GM18907 (cell line): ENCODE data around the gene KIF4B.
"Not testable (repeated sequence)": the region's sequence is repeated elsewhere in the genome, so short reads cannot be mapped to it uniquely, and the experiment has no call there.

Source experiments
- ATAC-seq: cut with Tn5 transposase; IDR thresholded peaks from one replicate; pipeline ENCODE4 v1.9.1; 2021; ENCODE audit warnings: mild to moderate bottlenecking, moderate library complexity; ENCODE audit not compliant: unreplicated experiment

KIF4B gene

DNA sequence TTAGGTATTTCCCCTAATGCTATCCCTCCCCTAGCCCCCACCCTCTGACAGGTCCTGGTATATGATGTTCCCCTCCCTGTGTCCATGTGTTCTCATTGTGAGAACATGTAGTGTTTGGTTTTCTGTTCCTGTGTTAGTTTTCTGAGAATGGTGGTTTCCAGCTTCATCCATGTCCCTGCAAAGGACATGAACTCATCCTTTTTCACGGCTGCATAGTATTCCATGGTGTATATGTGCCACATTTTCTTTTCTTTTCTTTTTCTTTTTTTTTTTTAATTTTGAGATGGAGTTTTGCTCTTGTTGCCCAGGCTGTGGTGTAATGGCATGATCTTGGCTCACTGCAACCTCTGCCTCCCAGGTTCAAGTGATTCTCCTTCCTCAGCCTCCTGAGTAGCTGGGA lies 7.3 kb upstream of the KIF4B start:
- not testable (repeated sequence) for ATAC-seq

DNA sequence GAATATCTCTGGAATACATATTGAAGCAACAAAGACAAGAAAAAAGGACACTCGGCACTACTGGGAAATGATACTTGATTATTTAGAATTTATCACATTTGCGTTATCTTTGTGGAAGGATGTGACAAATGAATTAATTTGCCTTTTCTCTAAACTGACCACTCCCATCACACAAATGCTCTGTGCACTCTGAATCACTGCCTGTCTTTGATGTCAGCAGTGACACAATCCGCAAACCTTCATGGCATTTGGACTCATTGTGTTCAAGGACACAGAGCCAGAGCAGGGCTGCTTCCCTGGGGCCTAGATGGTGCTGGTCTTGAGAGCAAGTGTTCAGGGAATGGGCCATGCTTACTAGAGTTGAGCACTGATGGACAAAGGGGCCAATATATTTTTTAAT lies 4.9 kb upstream of the KIF4B start:
- ATAC-seq: no peak

DNA sequence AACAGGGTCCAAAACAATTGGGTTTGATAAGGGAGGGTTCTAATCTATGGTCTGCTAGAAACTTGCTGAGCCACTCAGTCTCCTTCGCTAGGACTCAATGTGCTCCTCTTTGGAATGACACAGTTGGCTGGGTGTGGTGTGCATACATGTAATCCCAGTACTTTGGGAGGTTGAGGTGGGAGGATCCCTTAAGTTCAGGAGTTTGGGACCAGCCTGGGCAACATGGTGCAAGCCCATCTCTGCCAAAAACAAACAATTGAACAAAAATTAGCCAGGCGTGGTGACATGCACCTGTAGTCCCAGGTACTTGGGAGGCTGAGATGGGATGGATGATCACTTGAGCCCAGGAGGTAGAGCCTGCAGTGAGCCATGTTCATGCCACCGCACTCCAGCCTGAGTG lies 2.7 kb upstream of the KIF4B start:
- no peak for ATAC-seq

DNA sequence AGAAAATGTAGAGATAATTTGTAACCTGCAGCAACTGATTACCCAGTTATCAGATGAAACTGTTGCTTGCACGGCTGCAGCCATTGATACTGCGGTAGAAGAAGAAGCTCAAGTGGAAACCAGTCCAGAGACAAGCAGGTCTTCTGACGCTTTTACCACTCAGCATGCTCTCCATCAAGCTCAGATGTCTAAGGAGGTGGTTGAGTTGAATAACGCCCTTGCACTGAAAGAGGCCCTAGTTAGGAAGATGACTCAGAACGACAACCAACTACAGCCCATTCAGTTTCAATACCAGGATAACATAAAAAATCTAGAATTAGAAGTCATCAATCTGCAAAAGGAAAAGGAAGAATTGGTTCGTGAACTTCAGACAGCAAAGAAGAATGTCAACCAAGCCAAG lies 1.7 kb downstream of the KIF4B start:
- ATAC-seq: no peak

DNA sequence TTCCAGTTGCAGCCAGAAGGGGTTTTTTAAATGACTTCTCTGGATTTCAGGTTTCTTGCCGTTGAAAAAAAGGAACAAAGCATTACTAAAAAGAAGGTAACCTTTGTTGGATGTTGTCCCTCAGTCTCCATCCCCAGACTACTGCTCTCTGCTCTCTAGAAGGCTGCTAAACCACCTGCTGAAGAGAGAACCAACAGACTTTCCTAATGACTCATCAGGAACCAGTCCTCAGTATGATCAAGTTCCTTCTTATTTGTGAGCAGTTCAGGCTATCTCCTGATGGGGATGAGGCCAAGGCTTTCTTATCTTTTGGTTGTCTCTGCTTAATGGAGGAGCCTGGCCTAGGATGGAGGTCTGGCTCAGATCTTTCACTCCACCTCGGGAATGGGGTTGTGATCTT lies 4.1 kb downstream of the KIF4B start:
- peak; percentile 99 for ATAC-seq

DNA sequence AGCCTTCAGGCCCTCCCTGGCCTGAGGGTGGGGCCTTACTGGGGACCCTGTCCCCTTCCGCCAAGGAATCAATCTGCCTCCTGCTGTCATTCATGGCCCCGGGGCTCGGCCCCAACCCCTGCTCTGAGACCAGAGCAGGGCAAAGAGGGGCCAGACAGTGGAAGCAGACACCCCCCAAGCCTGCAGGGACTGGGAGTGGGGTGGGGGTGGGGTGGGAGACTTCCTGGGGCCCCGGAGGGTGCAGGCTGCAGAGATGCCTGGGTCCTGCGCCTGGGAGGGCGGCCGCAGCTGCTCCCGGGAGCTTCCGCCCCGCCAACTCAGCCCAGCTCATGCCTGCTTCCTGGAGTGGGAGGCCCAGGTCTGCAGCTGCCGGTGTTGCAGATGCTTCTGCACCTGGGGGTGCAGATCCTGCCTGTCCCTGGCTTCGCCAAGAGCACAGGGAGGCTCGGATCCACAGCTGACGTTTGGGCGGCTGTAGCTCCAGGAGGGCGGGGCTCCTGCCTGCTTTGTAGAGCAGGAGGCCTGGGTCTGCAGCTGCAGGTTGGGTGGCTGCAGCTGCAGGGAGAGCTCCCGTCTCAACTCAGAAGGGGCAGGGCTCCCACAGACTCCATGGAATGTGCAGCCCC lies 6.2 kb downstream of the KIF4B start:
- ATAC-seq: no peak

DNA sequence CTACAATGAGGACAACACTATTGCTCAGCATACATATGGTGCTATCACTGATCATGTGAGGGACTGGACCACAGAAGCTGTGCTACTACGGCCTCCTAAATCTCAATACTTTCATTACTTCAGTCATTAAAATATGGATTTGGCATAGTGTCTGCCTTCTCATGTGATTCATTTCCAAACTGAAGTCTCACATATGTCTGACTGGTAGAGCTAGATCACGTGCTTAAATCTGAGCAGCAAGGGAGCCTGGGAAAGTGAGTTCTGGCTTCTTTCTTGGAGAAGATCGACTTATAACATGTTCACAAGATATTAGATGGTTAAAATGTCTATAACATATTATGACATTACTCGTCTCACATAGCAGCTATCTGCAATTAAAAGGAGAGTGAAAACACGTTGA lies 8.3 kb downstream of the KIF4B start:
- ATAC-seq: no peak

DNA sequence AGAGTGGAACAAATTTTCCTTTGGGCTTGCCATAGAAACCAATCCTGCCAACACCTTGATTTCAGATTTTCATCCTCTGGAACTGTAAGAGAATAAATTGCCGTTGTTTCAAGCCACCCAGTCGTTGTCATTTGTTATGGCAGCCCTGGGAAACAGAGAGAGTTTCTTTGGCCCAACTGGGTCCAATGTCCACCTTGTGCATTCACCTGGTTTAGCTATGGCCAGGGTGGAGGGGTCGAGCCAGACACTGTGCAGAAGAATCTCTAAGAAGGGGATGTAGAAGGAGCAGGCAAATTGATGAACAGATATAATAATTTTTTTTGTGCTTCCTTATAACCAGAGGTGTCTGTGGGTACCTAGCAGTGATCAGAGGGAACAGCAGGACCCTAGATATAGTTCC lies 9.8 kb downstream of the KIF4B start:
- no peak for ATAC-seq

DNA sequence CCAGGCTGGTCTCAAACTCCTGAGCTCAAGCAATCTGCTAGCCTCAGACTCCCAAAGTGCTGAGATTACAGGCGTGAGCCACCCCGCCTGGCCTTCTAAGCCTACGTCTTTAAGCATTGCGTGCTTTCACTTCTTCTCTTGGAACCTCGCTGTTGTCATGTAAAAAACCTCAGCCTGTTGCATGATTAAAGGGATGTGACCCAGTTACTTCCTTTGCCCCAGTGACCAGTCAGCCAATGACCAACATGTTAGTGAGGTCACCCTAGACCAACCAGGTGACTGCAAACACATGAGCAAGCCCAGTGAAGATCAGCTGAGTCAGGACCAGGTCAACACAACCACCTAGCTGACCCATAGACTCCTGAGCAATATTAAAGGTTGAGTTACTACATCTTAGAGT lies 10.5 kb downstream of the KIF4B start:
- no peak for ATAC-seq

DNA sequence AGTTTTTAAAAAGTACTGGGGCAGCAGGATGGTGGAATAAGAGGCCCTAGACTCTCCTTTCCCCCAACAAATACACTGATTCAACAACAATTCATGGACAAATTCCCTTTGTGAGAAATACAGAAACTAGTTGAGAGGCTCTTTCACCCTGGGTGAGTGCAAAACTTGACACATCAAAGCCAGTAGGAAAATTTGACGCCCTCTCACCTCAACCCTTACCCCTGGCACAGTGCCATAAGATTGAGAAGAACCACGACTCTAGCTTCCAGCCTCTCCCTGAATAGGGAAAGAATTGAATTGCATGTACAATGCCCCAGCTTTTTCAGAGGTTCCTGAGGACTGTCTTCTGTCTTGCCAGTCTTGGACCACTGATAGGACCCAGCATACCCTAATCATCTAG lies 12.3 kb downstream of the KIF4B start:
- ATAC-seq: no peak

DNA sequence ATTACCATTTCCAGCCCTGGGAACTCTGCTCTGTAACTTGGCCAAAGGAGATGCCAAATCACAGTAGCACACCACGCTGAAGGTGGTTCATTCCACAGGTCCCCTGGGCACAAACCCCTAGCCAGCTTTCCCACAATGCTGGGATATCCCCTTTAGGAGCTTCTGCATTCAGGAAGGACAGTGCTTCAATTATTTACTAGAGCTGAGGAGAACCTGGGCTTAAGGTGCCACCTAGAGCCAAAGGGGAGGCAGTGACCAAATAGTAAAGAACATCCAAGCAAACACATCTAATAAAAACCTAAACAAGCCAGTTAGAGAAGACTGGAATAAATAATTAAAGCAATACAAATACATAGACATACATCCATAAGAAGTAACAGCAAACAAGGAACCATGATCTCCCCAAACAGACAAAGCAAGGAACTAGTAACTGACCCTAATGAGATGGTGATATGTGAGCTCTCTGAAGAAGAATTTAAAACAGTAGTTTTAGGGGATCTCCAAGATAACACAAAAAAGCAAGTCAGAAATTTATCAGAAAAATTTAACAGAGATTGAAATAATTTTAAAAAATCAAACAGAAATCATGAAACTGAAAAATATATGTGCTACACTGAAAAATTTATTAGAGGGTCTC lies 14.6 kb downstream of the KIF4B start:
- ATAC-seq: peak; percentile 54

DNA sequence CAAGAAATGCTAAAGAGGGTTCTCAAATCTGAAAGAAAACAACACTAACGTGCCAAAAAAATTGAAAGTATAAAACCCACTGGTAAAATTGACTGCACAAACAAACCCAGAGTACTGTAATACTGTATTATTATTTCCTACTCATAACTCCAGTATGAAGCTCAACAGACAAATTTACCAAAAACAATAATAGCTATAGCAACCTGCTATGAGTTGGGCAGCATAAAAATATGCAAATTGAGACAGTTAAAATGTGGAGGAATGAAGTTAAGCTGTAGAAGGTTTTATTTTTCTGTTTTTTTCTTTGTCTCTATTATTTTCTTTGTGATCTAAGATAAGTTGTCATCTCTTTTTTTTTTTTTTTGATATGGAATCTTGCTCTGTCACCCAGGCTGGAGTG lies 15.7 kb downstream of the KIF4B start:
- no peak for ATAC-seq

DNA sequence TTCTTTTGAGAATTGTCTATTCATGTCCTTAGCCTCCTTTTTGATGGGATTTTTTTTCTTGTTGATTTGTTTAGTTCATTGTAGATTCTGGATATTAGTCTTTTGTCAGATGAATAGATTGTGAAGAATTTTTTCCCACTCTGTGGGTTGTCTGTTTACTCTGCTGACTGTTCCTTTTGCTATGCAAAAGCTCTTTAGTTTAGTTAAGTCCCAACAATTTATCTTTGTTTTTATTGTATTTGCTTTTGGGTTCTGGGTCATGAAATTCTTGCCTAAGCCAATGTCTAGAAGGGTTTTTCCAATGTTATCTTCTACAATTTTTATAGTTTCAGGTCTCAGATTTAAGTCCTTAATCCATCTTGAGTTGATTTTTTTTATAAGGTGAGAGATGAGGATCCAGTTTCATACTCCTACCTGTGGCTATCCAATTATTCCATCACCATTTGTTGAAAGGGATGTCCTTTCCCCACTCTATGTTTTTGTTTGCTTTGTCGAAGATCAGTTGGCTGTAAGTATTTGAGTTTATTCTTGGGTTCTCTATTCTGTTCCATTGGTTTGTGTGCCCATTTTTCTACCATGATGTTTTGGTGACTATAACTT lies 20.7 kb downstream of the KIF4B start:
- ATAC-seq: not testable (repeated sequence)

DNA sequence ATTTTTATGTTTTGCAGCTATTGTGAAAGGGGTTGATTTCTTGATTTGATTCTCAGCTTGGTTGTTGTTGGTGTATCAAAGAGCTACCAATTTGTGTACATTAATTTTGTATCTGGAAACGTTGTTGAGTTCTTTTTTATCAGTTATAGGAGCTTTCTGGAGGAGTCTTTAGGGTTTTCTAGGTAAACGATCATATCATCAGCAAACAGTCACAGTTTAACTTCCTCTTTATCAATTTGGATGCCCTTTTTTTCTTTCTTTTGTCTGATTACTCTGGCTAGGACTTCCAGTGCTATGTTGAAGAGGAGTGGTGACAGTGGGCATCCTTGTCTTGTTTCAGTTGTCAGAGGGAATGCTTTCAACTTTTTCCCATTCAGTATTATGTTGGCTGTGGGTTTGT lies 21.5 kb downstream of the KIF4B start:
- ATAC-seq: not testable (repeated sequence)

DNA sequence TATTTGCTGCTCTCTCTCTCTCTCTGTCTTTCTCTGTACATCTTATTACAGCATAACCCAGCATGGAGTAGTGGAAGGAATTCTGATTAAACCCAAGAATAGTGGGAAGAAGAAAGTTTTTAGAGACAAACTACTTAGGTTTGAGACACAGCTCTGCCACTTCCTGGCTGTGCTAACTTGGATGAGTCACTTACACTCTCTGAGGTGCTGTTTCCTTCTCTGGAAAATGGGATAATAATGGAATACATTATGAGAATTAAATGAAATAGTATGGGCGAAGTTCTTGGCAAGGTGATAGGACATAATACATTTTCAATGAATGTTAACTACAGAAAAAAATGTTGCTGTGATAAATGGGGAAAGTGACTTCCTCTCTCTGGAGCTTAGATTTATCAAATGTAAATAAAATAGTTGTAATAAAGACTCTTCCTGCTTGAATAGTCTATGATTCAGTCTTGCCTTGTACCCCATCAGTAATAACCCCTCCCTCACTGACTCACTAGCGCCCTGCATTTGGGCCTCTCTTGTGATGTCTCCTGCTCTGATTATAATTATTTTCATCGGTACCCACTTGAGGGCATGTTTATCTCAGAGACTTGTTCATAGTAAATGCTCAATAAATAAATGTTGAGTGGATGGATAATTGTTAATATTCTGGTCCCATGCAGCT lies 27.6 kb downstream of the KIF4B start:
- no peak for ATAC-seq

DNA sequence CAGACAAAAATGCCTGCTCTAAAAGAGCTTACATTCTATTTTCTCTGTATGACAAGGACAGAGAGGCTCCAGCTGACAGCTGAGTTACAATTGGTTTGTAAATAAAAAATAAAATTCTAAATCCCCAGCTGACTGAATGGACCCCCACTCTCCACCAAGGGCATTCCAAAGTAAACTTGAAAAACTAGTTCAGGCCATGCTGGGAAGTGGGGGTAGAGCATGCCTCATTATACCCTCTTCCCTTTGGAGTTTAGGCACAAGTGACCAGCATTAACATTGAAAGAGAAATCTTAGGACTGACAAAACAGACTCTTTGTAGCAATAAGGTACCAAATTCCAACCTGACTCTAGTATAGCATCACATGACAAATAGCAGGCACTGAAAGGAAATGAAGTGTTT lies 31.0 kb downstream of the KIF4B start:
- no peak for ATAC-seq

DNA sequence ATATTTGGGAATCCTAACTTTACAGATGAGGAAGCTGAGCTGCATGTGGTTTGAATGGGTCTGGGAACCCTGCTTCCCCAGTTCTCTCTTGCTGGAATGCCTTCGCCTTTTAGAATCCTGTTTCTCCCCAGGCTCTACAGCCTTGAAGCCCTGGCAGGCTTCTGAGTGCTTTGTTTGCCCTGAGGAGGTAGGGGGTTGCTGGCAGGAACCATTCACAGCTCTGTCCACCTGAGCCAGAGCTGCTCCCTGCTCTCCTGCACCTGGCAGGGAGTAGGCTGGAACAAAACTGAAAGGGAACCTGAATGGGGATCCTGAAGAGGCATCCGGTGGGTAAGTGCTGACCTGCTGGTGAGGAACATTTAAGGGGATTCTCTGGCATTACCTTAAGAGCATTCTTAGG lies 33.0 kb downstream of the KIF4B start:
- ATAC-seq: no peak

DNA sequence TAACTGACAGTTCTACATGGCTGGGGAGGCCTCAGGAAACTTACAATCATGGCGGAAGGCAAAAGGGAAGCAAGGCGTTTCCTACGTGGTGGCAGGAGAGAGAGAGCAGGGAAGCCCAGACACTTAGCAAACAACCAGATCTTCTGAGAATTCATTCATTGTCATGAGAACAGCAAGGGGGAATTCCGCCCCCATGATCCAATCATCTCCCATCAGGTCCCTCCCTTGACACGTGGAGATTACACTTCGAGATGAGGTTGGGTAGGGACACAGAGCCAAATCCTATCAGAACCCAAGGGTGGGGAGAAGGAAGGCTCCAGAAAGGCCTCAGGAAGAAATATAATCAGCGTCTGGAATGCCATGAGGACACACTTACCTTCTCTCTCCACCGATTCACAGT lies 34.3 kb downstream of the KIF4B start:
- ATAC-seq: no peak

DNA sequence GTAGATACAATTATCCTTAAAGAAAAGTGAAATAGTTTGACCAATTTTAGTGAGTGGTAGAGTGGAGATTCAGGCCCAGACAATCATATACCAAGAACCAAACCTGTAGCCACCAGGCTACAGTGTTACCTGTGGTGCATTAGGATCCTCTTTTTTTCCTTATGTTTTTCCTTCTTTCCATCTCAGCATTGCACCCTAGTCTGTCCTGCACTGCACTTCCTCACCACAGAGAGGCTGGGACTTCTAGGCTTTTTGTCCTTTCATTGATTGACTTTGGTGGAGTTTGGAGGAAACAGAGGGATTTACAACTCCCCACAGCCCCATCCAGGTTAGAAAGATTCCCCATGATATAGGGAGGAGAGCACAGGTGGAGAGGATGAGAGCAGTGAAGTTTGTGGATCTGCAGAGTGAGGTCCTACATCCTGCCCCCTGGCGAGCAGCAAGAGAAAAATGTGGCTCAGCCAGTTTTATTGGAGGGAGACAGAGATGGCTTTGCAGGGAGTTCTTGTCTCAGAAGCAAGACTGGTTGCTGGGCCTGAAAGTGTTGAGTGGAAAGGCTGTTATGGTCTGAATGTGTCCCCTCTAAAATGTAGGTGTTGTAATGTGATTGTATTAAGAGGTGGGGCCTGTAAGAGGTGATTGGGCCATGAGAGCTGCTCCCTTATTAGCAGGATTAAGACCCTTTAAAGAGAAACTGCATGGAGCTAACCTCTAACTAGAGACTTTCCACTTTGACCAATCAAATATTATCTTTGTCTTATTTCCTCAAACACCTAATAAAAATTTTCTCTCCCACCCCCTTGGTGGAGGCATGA lies 36.2 kb downstream of the KIF4B start:
- no peak for ATAC-seq

DNA sequence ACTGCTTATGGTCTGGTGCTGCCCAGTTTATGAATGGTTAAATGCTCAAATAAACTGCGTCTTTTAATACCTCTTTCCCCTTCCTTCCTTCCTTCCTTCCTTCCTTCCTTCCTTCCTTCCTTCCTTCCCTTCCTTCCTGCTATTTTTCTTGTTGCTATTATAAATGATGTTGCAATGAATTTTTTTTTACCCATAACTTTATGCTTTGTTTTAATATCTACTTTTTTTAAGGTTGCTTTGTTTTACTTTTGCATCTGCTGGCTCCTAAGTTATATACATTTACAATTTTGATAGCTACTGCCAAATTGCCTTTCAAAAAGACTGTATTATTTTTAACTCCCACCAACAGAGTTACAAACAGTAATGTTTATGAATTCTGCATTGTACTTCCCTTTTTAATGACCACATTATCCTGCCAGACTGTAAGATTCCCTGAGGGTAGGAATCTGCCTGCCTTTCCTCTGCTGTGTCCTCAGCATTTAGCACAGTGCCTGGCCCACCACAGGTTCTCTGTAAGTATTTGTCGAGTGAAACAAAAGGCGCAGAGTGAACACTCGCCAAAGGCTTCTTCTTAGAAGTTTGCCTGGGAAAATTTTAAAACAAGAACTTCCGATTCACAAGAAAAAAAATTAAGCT lies 36.9 kb downstream of the KIF4B start:
- ATAC-seq: no peak

DNA sequence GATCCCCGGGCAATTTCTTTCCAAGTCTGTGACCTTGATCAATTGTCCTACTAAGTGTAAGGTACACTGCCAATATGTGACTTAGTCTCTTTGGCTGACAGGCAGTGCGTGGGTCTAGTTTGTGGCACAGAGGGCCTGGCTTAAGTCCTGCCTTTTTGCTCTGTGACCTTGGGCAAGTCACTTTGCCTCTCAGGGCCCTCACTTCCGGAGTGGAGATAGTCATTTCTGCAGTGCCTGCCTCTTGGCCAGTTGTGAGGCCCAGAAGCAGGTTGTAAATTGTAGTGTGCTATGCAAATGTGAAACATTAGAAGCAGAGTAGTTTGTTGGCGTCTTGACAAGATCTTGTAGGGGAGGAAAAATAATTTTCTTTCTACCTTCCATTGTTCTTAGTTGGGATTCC lies 39.0 kb downstream of the KIF4B start:
- no peak for ATAC-seq
